Activated CD8-positive, alpha-beta T cell treated with anti-CD3 and anti-CD28 coated beads for 36 hours (primary cell): ENCODE data around the gene TRAM2. TPM values are rescaled to one million over a fixed set of nuclear protein-coding genes. Genes with fewer than 3 reads are reported as not detected.

Source experiments
- ATAC-seq: fragments of 200-7000 bp; cut with Tn5 transposase; one replicate; pipeline ENCODE4 v1.10.0; 2021; ENCODE audit warnings: mild to moderate bottlenecking, moderate library complexity
- CTCF ChIA-PET: fragments of 350-600 bp; sonication (Branson Sonifier 250); formaldehyde crosslinking; loops from one replicate; lab custom pipeline; 2021; ENCODE audit warnings: antibody characterized with exemption; lab: Charles Lee
- POLR2A ChIA-PET: fragments of 350-600 bp; sonication (Branson Sonifier 250); formaldehyde crosslinking; loops from one replicate; lab custom pipeline; 2021; ENCODE audit warnings: antibody characterized with exemption; lab: Charles Lee
- DNase-seq: peaks from one replicate; pipeline ENCODE4 v3.0.0-alpha.2; 2020
- H3K27ac Mint-ChIP-seq: one replicate; pipeline ENCODE4 v1.8.0; 2021; ENCODE audit warnings: mild to moderate bottlenecking, mixed read lengths
- H3K27me3 Mint-ChIP-seq: one replicate; pipeline ENCODE4 v1.8.0; 2021; ENCODE audit warnings: mixed read lengths
- H3K36me3 Mint-ChIP-seq: one replicate; pipeline ENCODE4 v1.8.0; 2021; ENCODE audit warnings: low read depth, mixed read lengths
- H3K4me1 Mint-ChIP-seq: one replicate; pipeline ENCODE4 v1.8.0; 2021; ENCODE audit warnings: low read depth, mixed read lengths
- H3K4me3 Mint-ChIP-seq: one replicate; pipeline ENCODE4 v1.8.0; 2021; ENCODE audit warnings: mild to moderate bottlenecking, moderate library complexity, mixed read lengths
- H3K9me3 Mint-ChIP-seq: one replicate; pipeline ENCODE4 v1.8.0; 2021; ENCODE audit warnings: mixed read lengths
- intact Hi-C: fragments of 100-400 bp; cut with micrococcal nuclease; formaldehyde crosslinking; loops from one replicate; pipeline ENCODE4 v1.10.0; 2022
- total RNA-seq, 2 experiments: library from RNA; stranded (reverse); gene quantifications; one replicate each; pipeline ENCODE4 v1.2.3, GENCODE V29; 2021
- TF ChIP-seq, protein P1 (sequence below): fragments of 200-600 bp; IDR thresholded peaks from one replicate; pipeline ENCODE4 v1.8.0; 2022; ENCODE audit warnings: antibody characterized with exemption, mild to moderate bottlenecking

The TRAM2 gene
- total RNA-seq, 2 experiments from 2014 or later, result 0.94 to 1.0 TPM

DNA sequence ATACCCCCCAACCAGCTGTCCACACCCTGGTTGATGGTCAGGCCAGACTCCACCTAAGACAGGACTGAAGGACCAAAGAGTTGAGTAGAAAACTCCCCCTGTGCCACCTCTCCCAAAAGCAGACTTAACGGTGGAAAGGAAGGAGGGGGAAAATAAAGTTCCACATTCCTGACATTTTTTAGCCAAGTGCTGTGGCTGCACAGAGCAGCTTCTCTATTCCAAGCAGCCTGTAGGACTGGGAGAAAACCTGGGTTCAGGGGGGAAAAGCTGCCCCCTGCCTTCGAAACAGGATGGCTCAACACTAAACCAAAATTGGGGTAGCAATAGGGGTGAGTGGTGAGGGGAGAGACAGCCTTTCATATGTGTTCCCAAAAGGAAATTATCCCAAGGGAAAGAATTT, 3.6 kb downstream of the TRAM2 start:
- ChIA-PET POLR2A (no interaction called here), CTCF (no interaction called here)
- Mint-ChIP-seq H3K4me3 (no peak overlapping the region), H3K4me1 (peaks cover 32% of the 10 kb centered on the region), H3K9me3 (no peaks in the 10 kb centered on the region), H3K27me3 (no peaks in the 10 kb centered on the region), H3K27ac (no peak overlapping the region), H3K36me3 (no peaks in the 10 kb centered on the region)
- intact Hi-C loops, result no loop called here
- TF ChIP-seq, protein P1, sequence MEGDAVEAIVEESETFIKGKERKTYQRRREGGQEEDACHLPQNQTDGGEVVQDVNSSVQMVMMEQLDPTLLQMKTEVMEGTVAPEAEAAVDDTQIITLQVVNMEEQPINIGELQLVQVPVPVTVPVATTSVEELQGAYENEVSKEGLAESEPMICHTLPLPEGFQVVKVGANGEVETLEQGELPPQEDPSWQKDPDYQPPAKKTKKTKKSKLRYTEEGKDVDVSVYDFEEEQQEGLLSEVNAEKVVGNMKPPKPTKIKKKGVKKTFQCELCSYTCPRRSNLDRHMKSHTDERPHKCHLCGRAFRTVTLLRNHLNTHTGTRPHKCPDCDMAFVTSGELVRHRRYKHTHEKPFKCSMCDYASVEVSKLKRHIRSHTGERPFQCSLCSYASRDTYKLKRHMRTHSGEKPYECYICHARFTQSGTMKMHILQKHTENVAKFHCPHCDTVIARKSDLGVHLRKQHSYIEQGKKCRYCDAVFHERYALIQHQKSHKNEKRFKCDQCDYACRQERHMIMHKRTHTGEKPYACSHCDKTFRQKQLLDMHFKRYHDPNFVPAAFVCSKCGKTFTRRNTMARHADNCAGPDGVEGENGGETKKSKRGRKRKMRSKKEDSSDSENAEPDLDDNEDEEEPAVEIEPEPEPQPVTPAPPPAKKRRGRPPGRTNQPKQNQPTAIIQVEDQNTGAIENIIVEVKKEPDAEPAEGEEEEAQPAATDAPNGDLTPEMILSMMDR, result no peak
- ATAC-seq (no peak), DNase-seq (no peak)

DNA sequence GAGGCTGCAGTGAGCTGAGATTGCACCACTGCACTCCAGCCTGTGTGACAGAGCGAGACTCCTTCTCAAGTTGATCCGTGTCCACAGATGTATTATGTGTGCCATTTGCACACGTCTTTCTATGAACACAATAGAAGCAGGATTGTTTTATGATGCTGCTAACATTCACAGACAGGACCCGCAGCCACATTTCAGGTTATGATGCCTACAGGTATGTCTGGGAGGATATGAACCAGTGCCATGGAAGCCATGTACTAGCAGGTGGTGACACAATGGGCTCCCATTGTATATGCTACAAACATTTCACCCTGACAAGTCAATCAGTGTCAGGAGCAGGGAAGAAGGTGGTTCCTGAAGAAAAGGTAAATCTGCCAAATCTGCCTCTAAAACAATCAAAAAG, 4.3 kb downstream of the TRAM2 start:
- CTCF ChIA-PET, result no interaction called here
- Mint-ChIP-seq H3K4me3 (no peak overlapping the region), H3K36me3 (no peaks in the 10 kb centered on the region), H3K4me1 (peaks cover 32% of the 10 kb centered on the region), H3K27ac (no peak overlapping the region), H3K9me3 (no peaks in the 10 kb centered on the region), H3K27me3 (no peaks in the 10 kb centered on the region)
- DNase-seq (no peak), ATAC-seq (no peak)
- POLR2A ChIA-PET, result no interaction called here
- intact Hi-C loops, result no loop called here
- TF ChIP-seq, protein P1, result no peak

DNA sequence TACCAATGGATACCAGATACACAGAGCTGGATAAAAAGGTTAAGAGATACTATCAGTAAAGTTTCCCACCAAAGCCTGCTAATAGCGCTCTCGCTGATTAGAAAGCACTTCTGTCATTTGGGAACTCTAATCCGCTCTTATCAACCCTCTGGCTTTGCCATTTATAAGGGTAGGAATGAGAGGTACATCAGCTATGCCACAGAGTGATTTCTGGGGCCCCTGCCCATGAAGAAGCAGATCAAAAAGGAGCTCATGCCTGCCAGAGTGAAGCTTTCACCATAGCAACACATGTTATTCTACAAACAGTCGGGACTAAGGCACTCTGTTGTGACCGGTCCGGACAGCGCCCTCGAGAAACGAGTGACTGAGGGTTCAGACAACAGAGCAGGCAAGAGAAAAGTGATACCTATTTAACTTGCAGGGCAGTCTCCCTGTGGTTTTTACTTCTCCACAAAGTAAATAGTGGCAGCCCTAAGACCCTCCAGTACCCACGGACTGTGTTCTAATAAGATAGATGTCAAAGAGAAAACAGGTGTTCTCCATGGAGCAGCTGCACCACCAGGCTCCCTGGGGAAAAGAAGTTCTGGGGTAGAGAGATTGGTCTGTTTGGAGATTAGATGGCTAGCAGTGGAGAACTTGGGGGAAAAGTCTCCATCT, 5.6 kb downstream of the TRAM2 start:
- POLR2A ChIA-PET, result no interaction called here
- no peaks in the 10 kb centered on the region for H3K27me3 Mint-ChIP-seq
- H3K4me1 Mint-ChIP-seq, result peaks cover 34% of the 10 kb centered on the region
- DNase-seq (no peak), ATAC-seq (no peak)
- no peak overlapping the region for H3K4me3 Mint-ChIP-seq
- CTCF ChIA-PET, result interaction anchor here (1.4 to 1.8 kb wide), 2 partner anchors 27 to 36 kb away, joined by 6 read pairs; no protein-coding TSS in a partner anchor
- TF ChIP-seq, protein P1, result no peak
- intact Hi-C loops, result no loop called here
- H3K9me3 Mint-ChIP-seq, result no peaks in the 10 kb centered on the region
- no peaks in the 10 kb centered on the region for H3K36me3 Mint-ChIP-seq
- no peak overlapping the region for H3K27ac Mint-ChIP-seq

DNA sequence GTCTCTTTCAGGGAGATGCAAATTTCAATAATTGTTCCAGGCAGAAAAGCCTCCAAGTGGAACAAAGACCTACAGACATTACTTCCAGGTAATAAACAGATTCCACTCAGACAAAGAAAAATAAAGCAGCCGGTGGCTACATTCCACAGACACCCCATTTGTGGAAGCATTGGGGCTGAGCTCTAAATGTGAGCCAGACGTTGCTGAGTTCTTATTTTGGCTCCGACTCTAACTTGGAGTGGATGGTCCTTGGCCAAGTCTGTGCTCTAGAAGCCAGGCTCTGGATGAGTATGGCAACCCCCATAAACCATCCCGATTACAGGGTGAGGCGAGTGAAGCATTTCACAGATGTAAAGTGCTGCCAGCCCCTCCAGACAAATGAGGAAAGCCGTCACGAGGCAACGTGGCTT, 6.6 kb downstream of the TRAM2 start:
- intact Hi-C loops, result no loop called here
- ATAC-seq, result no peak

DNA sequence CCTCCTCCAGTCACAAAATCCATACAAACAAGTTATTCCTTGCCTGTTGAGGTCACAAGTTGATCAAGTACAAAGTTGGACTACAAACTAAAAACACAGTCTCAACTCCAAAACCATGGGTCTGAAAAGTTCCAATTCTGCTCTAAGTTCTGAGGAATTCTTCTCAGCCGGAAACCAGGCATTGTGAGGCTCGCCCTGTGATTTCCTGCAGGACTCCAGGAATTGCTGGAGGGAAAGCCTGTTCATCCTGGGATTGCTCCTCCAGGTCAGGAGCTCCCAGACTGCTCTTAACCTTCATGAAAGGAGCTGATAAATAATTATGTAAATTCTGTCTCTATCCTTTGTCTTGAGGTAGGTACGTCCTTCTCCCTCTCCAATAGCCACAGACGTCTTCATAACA, 8.5 kb downstream of the TRAM2 start:
- ChIA-PET CTCF (no interaction called here), POLR2A (interaction anchor here (0.6 kb wide), 1 partner anchor 57 kb away, joined by 3 read pairs; no protein-coding TSS in a partner anchor)
- TF ChIP-seq, protein P1, result no peak
- Mint-ChIP-seq H3K27ac (no peak overlapping the region), H3K4me1 (peaks cover 16% of the 10 kb centered on the region), H3K4me3 (no peak overlapping the region), H3K9me3 (no peaks in the 10 kb centered on the region), H3K36me3 (no peaks in the 10 kb centered on the region), H3K27me3 (no peaks in the 10 kb centered on the region)
- intact Hi-C loops, result no loop called here
- ATAC-seq (no peak), DNase-seq (no peak)

More for the DNA sequence above, 6.6 kb downstream of the TRAM2 start:
- no peak overlapping the region for H3K27ac Mint-ChIP-seq
- H3K4me3 Mint-ChIP-seq, result no peak overlapping the region
- no peaks in the 10 kb centered on the region for H3K36me3 Mint-ChIP-seq
- CTCF ChIA-PET, result interaction anchor here (1.0 to 1.8 kb wide), 3 partner anchors 28 to 35 kb away, joined by 3 to 6 read pairs (median 6); no protein-coding TSS in a partner anchor
- H3K9me3 Mint-ChIP-seq, result no peaks in the 10 kb centered on the region
- DNase-seq, result no peak
- POLR2A ChIA-PET, result no interaction called here
- TF ChIP-seq, protein P1, result no peak
- H3K27me3 Mint-ChIP-seq, result no peaks in the 10 kb centered on the region
- peaks cover 29% of the 10 kb centered on the region for H3K4me1 Mint-ChIP-seq
